ENCODE results near the gene SUPT6H. TPM values are rescaled to one million over a fixed set of nuclear protein-coding genes. Genes with fewer than 3 reads are reported as not detected.

Gene SUPT6H
- total and polyA plus RNA-seq, 2 experiments from 2014 or later, result 26.5 to 39.7 TPM

DNA sequence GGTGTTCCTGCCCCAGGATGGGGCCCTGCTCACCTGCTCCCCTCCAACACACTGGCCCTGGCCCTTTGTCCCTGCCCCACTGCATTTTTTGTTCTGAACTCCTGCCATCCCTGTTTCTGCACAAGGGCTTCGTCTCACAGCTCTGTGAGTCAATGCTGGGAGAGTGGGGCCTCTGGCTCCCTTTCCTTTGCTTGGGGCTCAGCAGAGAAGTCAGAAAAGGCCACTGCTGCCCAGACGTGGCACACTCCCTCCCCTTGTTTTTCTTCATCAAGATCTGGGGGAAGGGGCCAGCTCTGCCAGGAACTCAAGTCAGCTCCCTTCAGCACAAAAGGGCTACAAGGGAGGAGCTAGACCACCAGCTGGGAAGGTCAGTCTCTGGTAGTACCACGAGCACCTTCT is 40.7 kb downstream of the SUPT6H start:
- H3K36me3 ChIP-seq (ENCODE audit: low read depth), result peaks cover 12% of the 10 kb centered on the region; the same call in 1 of the 2 replicates
- 57 to 58% methylated on average over 3 of the region's 3 CpGs for WGBS, 2 experiments (ENCODE audit: low coverage in 1 of 2, low lambda C conversion rate in 2 of 2, missing lambda C conversion rate in 2 of 2)
- in situ Hi-C loops (cut with MboI), result no loop called here

DNA sequence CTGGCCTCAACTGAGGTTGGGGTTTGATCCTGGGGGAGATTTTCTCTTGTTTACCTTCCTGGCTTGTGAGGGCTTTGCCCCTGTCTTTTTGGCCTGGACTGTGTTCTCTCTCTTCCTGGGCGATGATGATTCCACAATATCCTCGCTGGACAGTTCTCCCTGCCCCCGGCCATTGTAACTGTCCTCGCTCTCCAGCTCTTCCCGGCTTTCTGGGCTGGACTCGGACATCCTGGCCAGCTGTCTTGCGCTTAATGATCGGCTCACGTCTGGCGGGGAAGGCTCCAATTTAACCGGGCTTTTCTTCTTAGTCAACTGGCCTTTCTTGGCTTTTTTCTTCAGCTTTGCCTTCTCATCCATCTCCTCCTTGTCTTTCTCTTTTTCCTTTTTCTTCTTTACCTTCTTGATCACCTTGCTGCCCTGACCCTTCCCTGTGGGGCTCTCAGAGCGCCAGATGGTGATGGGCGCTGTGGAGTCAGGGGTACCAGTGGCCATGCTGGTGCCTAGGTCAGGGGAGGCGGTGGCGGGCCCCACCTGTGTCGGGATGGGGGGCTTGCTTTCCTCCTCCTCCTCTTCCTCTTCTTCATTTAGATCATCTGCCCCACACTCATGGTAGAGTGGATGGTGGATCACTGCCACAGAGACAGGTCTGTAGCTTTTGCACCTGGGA is 41.7 kb downstream of the SUPT6H start:
- no peaks in the 10 kb centered on the region for H3K27me3 ChIP-seq (replicated peaks; ENCODE audit: insufficient read depth)
- 71 to 74% methylated on average over 16 of the region's 16 CpGs for WGBS, 2 experiments (ENCODE audit: low coverage in 1 of 2, low lambda C conversion rate in 2 of 2, missing lambda C conversion rate in 2 of 2)
- H3K4me3 ChIP-seq, result no peak overlapping the region
- no peaks in the 10 kb centered on the region for H3K9me2 ChIP-seq (ENCODE audit: insufficient read depth)
- H3K79me2 ChIP-seq (ENCODE audit: insufficient read depth), result no peaks in the 10 kb centered on the region
- H4K20me1 ChIP-seq (ENCODE audit: insufficient read depth), result no peaks in the 10 kb centered on the region
- H3K4me1 ChIP-seq (ENCODE audit: insufficient read depth), result no peaks in the 10 kb centered on the region
- H3K36me3 ChIP-seq (ENCODE audit: low read depth), result peaks cover 8% of the 10 kb centered on the region; the same call in 1 of the 2 replicates
- no peak for TF ChIP-seq EZH2phosphoT487 (IDR thresholded peaks at IDR 0.05; ENCODE audit: insufficient read depth, low read depth)
- no peak for TF ChIP-seq EZH2 (IDR thresholded peaks at IDR 0.05; ENCODE audit: insufficient read depth, poor library complexity, severe bottlenecking)
- no peaks in the 10 kb centered on the region for H3F3A ChIP-seq (ENCODE audit: insufficient read depth)
- no peak overlapping the region for H2AFZ ChIP-seq
- DNase-seq, result no peak
- no peak overlapping the region for H3K4me2 ChIP-seq (ENCODE audit: unreplicated experiment)
- in situ Hi-C loops (cut with MboI), result no loop called here
- H3K9ac ChIP-seq, result no peak overlapping the region
- no peak overlapping the region for H3K27ac ChIP-seq
- no peaks in the 10 kb centered on the region for H3K9me3 ChIP-seq (ENCODE audit: low read depth)

More for the DNA sequence above, 40.7 kb downstream of the SUPT6H start:
- Histone ChIP-seq H3K27ac (no peak overlapping the region), H3K79me2 (ENCODE audit: insufficient read depth) (no peaks in the 10 kb centered on the region), H3K4me3 (no peak overlapping the region), H3K9ac (no peak overlapping the region), H3F3A (ENCODE audit: insufficient read depth) (no peaks in the 10 kb centered on the region), H3K9me2 (ENCODE audit: insufficient read depth) (no peaks in the 10 kb centered on the region), H4K20me1 (ENCODE audit: insufficient read depth) (no peaks in the 10 kb centered on the region), H2AFZ (no peak overlapping the region), H3K27me3 (replicated peaks; ENCODE audit: insufficient read depth) (no peaks in the 10 kb centered on the region), H3K4me1 (ENCODE audit: insufficient read depth) (no peaks in the 10 kb centered on the region), H3K9me3 (ENCODE audit: low read depth) (no peaks in the 10 kb centered on the region), H3K4me2 (ENCODE audit: unreplicated experiment) (no peak overlapping the region)
- TF ChIP-seq EZH2 (IDR thresholded peaks at IDR 0.05; ENCODE audit: insufficient read depth, poor library complexity, severe bottlenecking), result no peak
- no peak for TF ChIP-seq EZH2phosphoT487 (IDR thresholded peaks at IDR 0.05; ENCODE audit: insufficient read depth, low read depth)
- no peak for DNase-seq

DNA sequence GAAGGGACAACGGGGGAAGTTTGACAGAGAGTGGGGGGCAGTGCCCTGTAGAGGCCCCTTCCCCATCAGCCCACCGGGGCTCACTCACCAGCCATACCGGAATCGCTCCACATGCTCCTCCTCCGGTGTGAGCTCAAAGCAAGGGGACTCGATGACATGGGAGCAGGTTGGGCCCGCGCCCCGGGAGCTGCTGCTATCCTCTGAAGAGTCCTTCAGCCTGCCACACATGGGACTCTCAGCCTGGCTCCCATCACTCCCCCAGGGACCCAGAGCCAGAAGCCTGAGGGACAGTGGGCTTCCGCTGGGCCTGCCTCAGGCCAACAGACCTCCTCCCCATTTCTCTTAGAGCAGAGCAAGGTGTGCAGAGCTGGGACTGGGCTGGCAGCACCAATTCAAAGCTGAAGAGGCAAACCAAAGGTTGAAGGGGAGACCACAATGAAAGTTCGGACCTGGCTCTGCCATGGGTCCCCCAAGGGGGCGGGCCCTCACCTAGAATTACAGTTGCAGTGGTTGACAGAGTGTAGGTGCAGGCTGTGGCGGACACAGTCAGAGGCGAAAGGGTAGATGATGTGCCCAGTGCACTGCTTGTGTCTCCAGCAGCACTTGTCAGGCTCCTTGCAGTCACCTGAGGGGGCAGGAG is 42.3 kb downstream of the SUPT6H start:
- H3K27me3 ChIP-seq (replicated peaks; ENCODE audit: insufficient read depth), result no peaks in the 10 kb centered on the region
- no peaks in the 10 kb centered on the region for H3K4me1 ChIP-seq (ENCODE audit: insufficient read depth)
- no peaks in the 10 kb centered on the region for H3K79me2 ChIP-seq (ENCODE audit: insufficient read depth)
- H3K36me3 ChIP-seq (ENCODE audit: low read depth), result peaks cover 8% of the 10 kb centered on the region; the same call in 1 of the 2 replicates
- H2AFZ ChIP-seq, result no peak overlapping the region
- no peaks in the 10 kb centered on the region for H4K20me1 ChIP-seq (ENCODE audit: insufficient read depth)
- no peak for DNase-seq
- in situ Hi-C loops (cut with MboI), result no loop called here
- no peaks in the 10 kb centered on the region for H3F3A ChIP-seq (ENCODE audit: insufficient read depth)
- no peak overlapping the region for H3K4me3 ChIP-seq
- H3K9me3 ChIP-seq (ENCODE audit: low read depth), result no peaks in the 10 kb centered on the region
- 84 to 87% methylated on average over 13 to 14 of the region's 14 CpGs for WGBS, 2 experiments (ENCODE audit: low coverage in 1 of 2, low lambda C conversion rate in 2 of 2, missing lambda C conversion rate in 2 of 2)
- no peaks in the 10 kb centered on the region for H3K9me2 ChIP-seq (ENCODE audit: insufficient read depth)
- no peak overlapping the region for H3K27ac ChIP-seq
- H3K4me2 ChIP-seq (ENCODE audit: unreplicated experiment), result no peak overlapping the region
- no peak for TF ChIP-seq EZH2phosphoT487 (IDR thresholded peaks at IDR 0.05; ENCODE audit: insufficient read depth, low read depth)
- no peak overlapping the region for H3K9ac ChIP-seq

GRCh38 chr17:28705074-28705659 is 43.2 kb downstream of the SUPT6H start:
- WGBS, 2 experiments (ENCODE audit: low coverage in 1 of 2, low lambda C conversion rate in 2 of 2, missing lambda C conversion rate in 2 of 2), result 56 to 65% methylated on average over 2 to 5 of the region's 5 CpGs
- Histone ChIP-seq H3K9me2 (ENCODE audit: insufficient read depth) (no peaks in the 10 kb centered on the region), H3K4me3 (no peak overlapping the region), H2AFZ (no peak overlapping the region), H3K27ac (no peak overlapping the region), H4K20me1 (ENCODE audit: insufficient read depth) (no peaks in the 10 kb centered on the region), H3K79me2 (ENCODE audit: insufficient read depth) (no peaks in the 10 kb centered on the region), H3K9me3 (ENCODE audit: low read depth) (no peaks in the 10 kb centered on the region), H3K9ac (no peak overlapping the region), H3F3A (ENCODE audit: insufficient read depth) (peaks cover 6% of the 10 kb centered on the region; the same call in 1 of the 2 replicates), H3K4me2 (ENCODE audit: unreplicated experiment) (no peak overlapping the region), H3K4me1 (ENCODE audit: insufficient read depth) (no peaks in the 10 kb centered on the region), H3K27me3 (replicated peaks; ENCODE audit: insufficient read depth) (no peaks in the 10 kb centered on the region), H3K36me3 (ENCODE audit: low read depth) (peaks cover 1% of the 10 kb centered on the region; the same call in 1 of the 2 replicates)
- DNase-seq, result no peak
- in situ Hi-C loops (cut with MboI), result no loop called here
- TF ChIP-seq EZH2 (IDR thresholded peaks at IDR 0.05; ENCODE audit: insufficient read depth, poor library complexity, severe bottlenecking) (no peak), EZH2phosphoT487 (IDR thresholded peaks at IDR 0.05; ENCODE audit: insufficient read depth, low read depth) (no peak)
